ENCODE results near the gene RBBP8. TPM values are rescaled to one million over a fixed set of nuclear protein-coding genes. Genes with fewer than 3 reads are reported as not detected.

RBBP8 gene
- total and polyA plus RNA-seq, 2 donors, result 76.7 to 93.8 TPM

GRCh38 chr18:23058746-23059415, 125.8 kb downstream of the RBBP8 start:
- H3K9me3 ChIP-seq (ENCODE audit: control insufficient read depth in 2 of 2, insufficient read depth in 1 of 2, low read length in 1 of 2), result peaks cover 0 to 5% of the 10 kb centered on the region in 2 donors
- no peak for DNase-seq (ENCODE audit: low read depth in 6 of 9, low spot score in 9 of 9)
- no peaks in the 10 kb centered on the region for H3K27me3 ChIP-seq (ENCODE audit: control insufficient read depth in 2 of 2, insufficient read depth in 1 of 2, low read length in 1 of 2)
- no peak overlapping the region for H3K27ac ChIP-seq (ENCODE audit: low read depth in 1 of 2, low read length in 1 of 2)
- no peaks in the 10 kb centered on the region for H3K4me1 ChIP-seq (ENCODE audit: control insufficient read depth in 2 of 2, insufficient read depth in 2 of 2, low read length in 2 of 2)
- no peaks in the 10 kb centered on the region for H3K36me3 ChIP-seq (ENCODE audit: control insufficient read depth in 2 of 2, insufficient read depth in 2 of 2, low read length in 1 of 2)
- 94% methylated on average over 7 of the region's 7 CpGs for WGBS
- H3K4me3 ChIP-seq (ENCODE audit: low read length in 2 of 2), result no peak overlapping the region

- no peaks in the 10 kb centered on the region for H3K27me3 ChIP-seq (ENCODE audit: control insufficient read depth in 2 of 2, insufficient read depth in 1 of 2, low read length in 1 of 2)
- H3K4me3 ChIP-seq (ENCODE audit: low read length in 2 of 2), result no peak overlapping the region
- H3K36me3 ChIP-seq (ENCODE audit: control insufficient read depth in 2 of 2, insufficient read depth in 2 of 2, low read length in 1 of 2), result no peaks in the 10 kb centered on the region
- no peak for DNase-seq (ENCODE audit: low read depth in 6 of 9, low spot score in 9 of 9)
- H3K27ac ChIP-seq (ENCODE audit: low read depth in 1 of 2, low read length in 1 of 2), result no peak overlapping the region
- peaks cover 0 to 5% of the 10 kb centered on the region in 2 donors for H3K9me3 ChIP-seq (ENCODE audit: control insufficient read depth in 2 of 2, insufficient read depth in 1 of 2, low read length in 1 of 2)
- WGBS, result 94% methylated on average over 9 of the region's 9 CpGs
- no peaks in the 10 kb centered on the region for H3K4me1 ChIP-seq (ENCODE audit: control insufficient read depth in 2 of 2, insufficient read depth in 2 of 2, low read length in 2 of 2)
Measured at GRCh38 chr18:23059541-23060465, 126.7 kb downstream of the RBBP8 start.

- Histone ChIP-seq H3K4me1 (ENCODE audit: control insufficient read depth in 2 of 2, insufficient read depth in 2 of 2, low read length in 2 of 2) (no peaks in the 10 kb centered on the region), H3K36me3 (ENCODE audit: control insufficient read depth in 2 of 2, insufficient read depth in 2 of 2, low read length in 1 of 2) (no peaks in the 10 kb centered on the region), H3K27ac (ENCODE audit: low read depth in 1 of 2, low read length in 1 of 2) (no peak overlapping the region), H3K27me3 (ENCODE audit: control insufficient read depth in 2 of 2, insufficient read depth in 1 of 2, low read length in 1 of 2) (no peaks in the 10 kb centered on the region), H3K4me3 (ENCODE audit: low read length in 2 of 2) (no peak overlapping the region), H3K9me3 (ENCODE audit: control insufficient read depth in 2 of 2, insufficient read depth in 1 of 2, low read length in 1 of 2) (peaks cover 0 to 5% of the 10 kb centered on the region in 2 donors)
- no peak for DNase-seq (ENCODE audit: low read depth in 6 of 9, low spot score in 9 of 9)
- WGBS, result 87% methylated on average over 1 of the region's 1 CpG
Measured at GRCh38 chr18:23062011-23062410, 128.9 kb downstream of the RBBP8 start.

GRCh38 chr18:23063502-23063901, 130.4 kb downstream of the RBBP8 start:
- WGBS, result 98% methylated on average over 6 of the region's 6 CpGs
- H3K4me1 ChIP-seq (ENCODE audit: control insufficient read depth in 2 of 2, insufficient read depth in 2 of 2, low read length in 2 of 2), result no peaks in the 10 kb centered on the region

GRCh38 chr18:23065234-23065806, 132.2 kb downstream of the RBBP8 start:
- 96% methylated on average over 4 of the region's 4 CpGs for WGBS
- no peaks in the 10 kb centered on the region for H3K36me3 ChIP-seq (ENCODE audit: control insufficient read depth in 2 of 2, insufficient read depth in 2 of 2, low read length in 1 of 2)
- H3K27ac ChIP-seq (ENCODE audit: low read depth in 1 of 2, low read length in 1 of 2), result no peak overlapping the region
- H3K9me3 ChIP-seq (ENCODE audit: control insufficient read depth in 2 of 2, insufficient read depth in 1 of 2, low read length in 1 of 2), result peaks cover 1 to 5% of the 10 kb centered on the region in 2 donors
- peaks cover 10 to 14% of the 10 kb centered on the region in 2 donors for H3K4me1 ChIP-seq (ENCODE audit: control insufficient read depth in 2 of 2, insufficient read depth in 2 of 2, low read length in 2 of 2)
- no peaks in the 10 kb centered on the region for H3K27me3 ChIP-seq (ENCODE audit: control insufficient read depth in 2 of 2, insufficient read depth in 1 of 2, low read length in 1 of 2)
- DNase-seq (ENCODE audit: low read depth in 6 of 9, low spot score in 9 of 9), result no peak
- no peak overlapping the region for H3K4me3 ChIP-seq (ENCODE audit: low read length in 2 of 2)

More at GRCh38 chr18:23063502-23063901, 130.4 kb downstream of the RBBP8 start:
- H3K27me3 ChIP-seq (ENCODE audit: control insufficient read depth in 2 of 2, insufficient read depth in 1 of 2, low read length in 1 of 2), result no peaks in the 10 kb centered on the region
- no peak for DNase-seq (ENCODE audit: low read depth in 6 of 9, low spot score in 9 of 9)
- H3K9me3 ChIP-seq (ENCODE audit: control insufficient read depth in 2 of 2, insufficient read depth in 1 of 2, low read length in 1 of 2), result peaks cover 1 to 5% of the 10 kb centered on the region in 2 donors
- H3K36me3 ChIP-seq (ENCODE audit: control insufficient read depth in 2 of 2, insufficient read depth in 2 of 2, low read length in 1 of 2), result no peaks in the 10 kb centered on the region
- no peak overlapping the region for H3K4me3 ChIP-seq (ENCODE audit: low read length in 2 of 2)
- H3K27ac ChIP-seq (ENCODE audit: low read depth in 1 of 2, low read length in 1 of 2), result no peak overlapping the region

- H3K27me3 ChIP-seq (ENCODE audit: control insufficient read depth in 2 of 2, insufficient read depth in 1 of 2, low read length in 1 of 2), result no peaks in the 10 kb centered on the region
- peaks cover 1 to 5% of the 10 kb centered on the region in 2 donors for H3K9me3 ChIP-seq (ENCODE audit: control insufficient read depth in 2 of 2, insufficient read depth in 1 of 2, low read length in 1 of 2)
- no peaks in the 10 kb centered on the region for H3K36me3 ChIP-seq (ENCODE audit: control insufficient read depth in 2 of 2, insufficient read depth in 2 of 2, low read length in 1 of 2)
- H3K4me1 ChIP-seq (ENCODE audit: control insufficient read depth in 2 of 2, insufficient read depth in 2 of 2, low read length in 2 of 2), result peaks cover 17 to 21% of the 10 kb centered on the region in 2 donors
- no peak overlapping the region for H3K4me3 ChIP-seq (ENCODE audit: low read length in 2 of 2)
- 97% methylated on average over 7 of the region's 7 CpGs for WGBS
- DNase-seq (ENCODE audit: low read depth in 6 of 9, low spot score in 9 of 9), result no peak
- no peak overlapping the region for H3K27ac ChIP-seq (ENCODE audit: low read depth in 1 of 2, low read length in 1 of 2)
Measured at GRCh38 chr18:23066060-23066459, 132.9 kb downstream of the RBBP8 start.

GRCh38 chr18:23066504-23067039, 133.4 kb downstream of the RBBP8 start:
- H3K27me3 ChIP-seq (ENCODE audit: control insufficient read depth in 2 of 2, insufficient read depth in 1 of 2, low read length in 1 of 2), result no peaks in the 10 kb centered on the region
- H3K36me3 ChIP-seq (ENCODE audit: control insufficient read depth in 2 of 2, insufficient read depth in 2 of 2, low read length in 1 of 2), result no peaks in the 10 kb centered on the region
- DNase-seq (ENCODE audit: low read depth in 6 of 9, low spot score in 9 of 9), result no peak
- 99% methylated on average over 5 of the region's 5 CpGs for WGBS
- H3K9me3 ChIP-seq (ENCODE audit: control insufficient read depth in 2 of 2, insufficient read depth in 1 of 2, low read length in 1 of 2), result peaks cover 1 to 5% of the 10 kb centered on the region in 2 donors
- H3K27ac ChIP-seq (ENCODE audit: low read depth in 1 of 2, low read length in 1 of 2), result no peak overlapping the region
- H3K4me1 ChIP-seq (ENCODE audit: control insufficient read depth in 2 of 2, insufficient read depth in 2 of 2, low read length in 2 of 2), result peaks cover 21 to 26% of the 10 kb centered on the region in 2 donors
- H3K4me3 ChIP-seq (ENCODE audit: low read length in 2 of 2), result no peak overlapping the region

GRCh38 chr18:23067236-23067635, 134.1 kb downstream of the RBBP8 start:
- no peaks in the 10 kb centered on the region for H3K36me3 ChIP-seq (ENCODE audit: control insufficient read depth in 2 of 2, insufficient read depth in 2 of 2, low read length in 1 of 2)
- peaks cover 1 to 5% of the 10 kb centered on the region in 2 donors for H3K9me3 ChIP-seq (ENCODE audit: control insufficient read depth in 2 of 2, insufficient read depth in 1 of 2, low read length in 1 of 2)
- no peaks in the 10 kb centered on the region for H3K27me3 ChIP-seq (ENCODE audit: control insufficient read depth in 2 of 2, insufficient read depth in 1 of 2, low read length in 1 of 2)
- H3K27ac ChIP-seq (ENCODE audit: low read depth in 1 of 2, low read length in 1 of 2), result peak overlapping the region in 1 of 2 donors; percentile 5
- no peak overlapping the region for H3K4me3 ChIP-seq (ENCODE audit: low read length in 2 of 2)
- no peak for DNase-seq (ENCODE audit: low read depth in 6 of 9, low spot score in 9 of 9)
- H3K4me1 ChIP-seq (ENCODE audit: control insufficient read depth in 2 of 2, insufficient read depth in 2 of 2, low read length in 2 of 2), result peaks cover 27 to 33% of the 10 kb centered on the region in 2 donors
- WGBS, result 73% methylated on average over 4 of the region's 4 CpGs
